ENCODE data around the gene SLC1A5.

SLC1A5 gene

DNA sequence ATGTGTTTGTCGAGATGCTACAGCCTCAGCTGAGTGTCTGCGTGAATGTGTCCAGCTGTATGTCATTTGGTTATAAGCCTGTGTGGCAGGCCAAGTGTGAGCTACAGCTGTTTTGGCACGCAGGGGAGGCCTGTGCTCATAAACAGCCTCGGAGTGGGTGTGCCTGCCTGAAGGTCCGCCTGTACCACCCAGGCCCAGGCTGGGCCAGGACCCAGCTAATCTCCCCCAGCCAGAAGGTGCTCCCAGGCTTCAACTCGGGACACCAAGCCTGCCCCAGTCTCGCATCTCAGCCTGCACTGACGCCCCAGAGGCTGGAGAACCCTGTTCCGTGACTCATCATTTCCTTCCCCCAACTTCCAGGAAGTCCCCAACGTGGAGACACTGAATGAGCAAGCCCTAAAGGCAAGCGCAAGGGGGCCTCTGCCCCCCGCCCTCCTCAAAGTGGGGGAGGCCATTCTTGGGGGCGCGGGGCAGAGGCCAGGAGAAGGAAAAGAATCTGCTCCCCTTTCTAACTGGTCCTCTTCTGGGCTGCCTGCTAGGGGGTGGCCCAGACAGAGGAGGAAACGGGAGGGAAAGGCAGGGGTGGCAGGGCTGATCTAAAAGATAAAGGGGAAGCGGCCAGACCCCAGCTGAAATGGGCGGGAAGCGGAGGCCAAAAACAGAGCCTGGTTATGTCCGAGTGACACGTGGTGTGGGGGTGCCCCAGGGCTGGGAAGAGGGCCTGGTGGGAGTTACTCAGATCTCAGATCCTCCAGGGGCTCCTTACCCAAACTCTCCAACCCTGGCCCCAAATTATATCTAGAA lies 2.0 kb downstream of the SLC1A5 start (continued):
- TF ChIP-seq, protein P1, sequence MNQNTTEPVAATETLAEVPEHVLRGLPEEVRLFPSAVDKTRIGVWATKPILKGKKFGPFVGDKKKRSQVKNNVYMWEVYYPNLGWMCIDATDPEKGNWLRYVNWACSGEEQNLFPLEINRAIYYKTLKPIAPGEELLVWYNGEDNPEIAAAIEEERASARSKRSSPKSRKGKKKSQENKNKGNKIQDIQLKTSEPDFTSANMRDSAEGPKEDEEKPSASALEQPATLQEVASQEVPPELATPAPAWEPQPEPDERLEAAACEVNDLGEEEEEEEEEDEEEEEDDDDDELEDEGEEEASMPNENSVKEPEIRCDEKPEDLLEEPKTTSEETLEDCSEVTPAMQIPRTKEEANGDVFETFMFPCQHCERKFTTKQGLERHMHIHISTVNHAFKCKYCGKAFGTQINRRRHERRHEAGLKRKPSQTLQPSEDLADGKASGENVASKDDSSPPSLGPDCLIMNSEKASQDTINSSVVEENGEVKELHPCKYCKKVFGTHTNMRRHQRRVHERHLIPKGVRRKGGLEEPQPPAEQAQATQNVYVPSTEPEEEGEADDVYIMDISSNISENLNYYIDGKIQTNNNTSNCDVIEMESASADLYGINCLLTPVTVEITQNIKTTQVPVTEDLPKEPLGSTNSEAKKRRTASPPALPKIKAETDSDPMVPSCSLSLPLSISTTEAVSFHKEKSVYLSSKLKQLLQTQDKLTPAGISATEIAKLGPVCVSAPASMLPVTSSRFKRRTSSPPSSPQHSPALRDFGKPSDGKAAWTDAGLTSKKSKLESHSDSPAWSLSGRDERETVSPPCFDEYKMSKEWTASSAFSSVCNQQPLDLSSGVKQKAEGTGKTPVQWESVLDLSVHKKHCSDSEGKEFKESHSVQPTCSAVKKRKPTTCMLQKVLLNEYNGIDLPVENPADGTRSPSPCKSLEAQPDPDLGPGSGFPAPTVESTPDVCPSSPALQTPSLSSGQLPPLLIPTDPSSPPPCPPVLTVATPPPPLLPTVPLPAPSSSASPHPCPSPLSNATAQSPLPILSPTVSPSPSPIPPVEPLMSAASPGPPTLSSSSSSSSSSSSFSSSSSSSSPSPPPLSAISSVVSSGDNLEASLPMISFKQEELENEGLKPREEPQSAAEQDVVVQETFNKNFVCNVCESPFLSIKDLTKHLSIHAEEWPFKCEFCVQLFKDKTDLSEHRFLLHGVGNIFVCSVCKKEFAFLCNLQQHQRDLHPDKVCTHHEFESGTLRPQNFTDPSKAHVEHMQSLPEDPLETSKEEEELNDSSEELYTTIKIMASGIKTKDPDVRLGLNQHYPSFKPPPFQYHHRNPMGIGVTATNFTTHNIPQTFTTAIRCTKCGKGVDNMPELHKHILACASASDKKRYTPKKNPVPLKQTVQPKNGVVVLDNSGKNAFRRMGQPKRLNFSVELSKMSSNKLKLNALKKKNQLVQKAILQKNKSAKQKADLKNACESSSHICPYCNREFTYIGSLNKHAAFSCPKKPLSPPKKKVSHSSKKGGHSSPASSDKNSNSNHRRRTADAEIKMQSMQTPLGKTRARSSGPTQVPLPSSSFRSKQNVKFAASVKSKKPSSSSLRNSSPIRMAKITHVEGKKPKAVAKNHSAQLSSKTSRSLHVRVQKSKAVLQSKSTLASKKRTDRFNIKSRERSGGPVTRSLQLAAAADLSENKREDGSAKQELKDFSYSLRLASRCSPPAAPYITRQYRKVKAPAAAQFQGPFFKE (tag by site-specific recombination; IDR thresholded peaks at IDR 0.05; ENCODE audit: borderline replicate concordance) = no peak
- no peak for TF ChIP-seq ZNF707 (tag by site-specific recombination; IDR thresholded peaks at IDR 0.05)
- 0 out of 2 replicates have a peak, but pooled peaks have one; percentile 15 for TF ChIP-seq BCL11B (tag by site-specific recombination; IDR thresholded peaks at IDR 0.05; ENCODE audit: low read depth)
- TF ChIP-seq ZNF302 (tag by site-specific recombination; IDR thresholded peaks at IDR 0.05; ENCODE audit: low read depth) = no peak

DNA sequence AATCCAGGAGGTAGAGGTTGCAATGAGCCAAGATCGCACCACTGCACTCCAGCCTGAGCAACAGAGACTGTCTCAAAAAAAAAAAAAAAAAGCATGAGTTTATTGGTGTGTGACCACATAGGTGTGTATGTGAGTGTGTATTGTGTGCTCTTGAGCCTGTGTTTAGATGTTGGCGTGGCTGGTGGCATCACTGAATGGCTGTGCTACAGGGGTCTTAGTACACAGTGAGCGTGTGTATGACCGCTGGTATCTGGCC lies 2.5 kb downstream of the SLC1A5 start:
- Histone ChIP-seq H3K36me3 (ENCODE audit: control insufficient read depth in 2 of 2, insufficient read depth in 1 of 2, low read length in 2 of 2) (peaks cover 37 to 51% of the 10 kb centered on the region in 2 experiments), H3K4me3 (ENCODE audit: low read depth, low read length) (peak overlapping the region; percentile 57), H3K9me3 (ENCODE audit: control insufficient read depth, insufficient read depth, low read depth, low read length) (no peaks in the 10 kb centered on the region), H3K27ac (ENCODE audit: extremely low read depth, low read depth, low read length) (peak overlapping the region; percentile 96), H3K4me1 (ENCODE audit: control insufficient read depth, insufficient read depth, low read length) (peaks cover 20% of the 10 kb centered on the region)
- ChIA-PET CTCF (interaction anchor here (0.6 to 4.5 kb wide), 6 partner anchors 13 to 262 kb away, joined by 3 to 26 read pairs (median 8); no protein-coding TSS in a partner anchor), POLR2A (interaction anchor here (0.7 to 3.7 kb wide), 13 partner anchors 9 to 328 kb away, joined by 3 to 50 read pairs (median 9); partner anchors contain the start of genes AP2S1 and ZC3H4)
- TF ChIP-seq ZNF221 (tag by site-specific recombination; IDR thresholded peaks at IDR 0.05; ENCODE audit: borderline replicate concordance) = no peak
- TF ChIP-seq BCL11B (tag by site-specific recombination; IDR thresholded peaks at IDR 0.05; ENCODE audit: low read depth) = peak; percentile 22; the same call in 1 of the 2 replicates
- TF ChIP-seq, protein P2, sequence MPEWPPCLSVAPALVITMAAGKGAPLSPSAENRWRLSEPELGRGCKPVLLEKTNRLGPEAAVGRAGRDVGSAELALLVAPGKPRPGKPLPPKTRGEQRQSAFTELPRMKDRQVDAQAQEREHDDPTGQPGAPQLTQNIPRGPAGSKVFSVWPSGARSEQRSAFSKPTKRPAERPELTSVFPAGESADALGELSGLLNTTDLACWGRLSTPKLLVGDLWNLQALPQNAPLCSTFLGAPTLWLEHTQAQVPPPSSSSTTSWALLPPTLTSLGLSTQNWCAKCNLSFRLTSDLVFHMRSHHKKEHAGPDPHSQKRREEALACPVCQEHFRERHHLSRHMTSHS (tag by site-specific recombination; IDR thresholded peaks at IDR 0.05) = no peak
- TF ChIP-seq GLIS2 (tag by site-specific recombination; IDR thresholded peaks at IDR 0.05) = no peak
- no peak for TF ChIP-seq ZNF529 (tag by site-specific recombination; IDR thresholded peaks at IDR 0.05; ENCODE audit: insufficient replicate concordance)
- no peak for TF ChIP-seq FEZF1 (tag by site-specific recombination; IDR thresholded peaks at IDR 0.05)
- no peak for TF ChIP-seq MEIS1 (CRISPR knock-in tag; IDR thresholded peaks at IDR 0.05; ENCODE audit: borderline replicate concordance)
- 0 out of 2 replicates have a peak, but pooled peaks have one; percentile 11 for TF ChIP-seq SCRT1 (tag by site-specific recombination; IDR thresholded peaks at IDR 0.05; ENCODE audit: borderline replicate concordance)
- no peak for TF ChIP-seq ZNF777 (tag by site-specific recombination; IDR thresholded peaks at IDR 0.05; ENCODE audit: borderline replicate concordance)
- no peak for TF ChIP-seq YY2 (tag by site-specific recombination; IDR thresholded peaks at IDR 0.05)
- TF ChIP-seq ZNF747 (tag by site-specific recombination; IDR thresholded peaks at IDR 0.05) = no peak
- TF ChIP-seq, protein P3, sequence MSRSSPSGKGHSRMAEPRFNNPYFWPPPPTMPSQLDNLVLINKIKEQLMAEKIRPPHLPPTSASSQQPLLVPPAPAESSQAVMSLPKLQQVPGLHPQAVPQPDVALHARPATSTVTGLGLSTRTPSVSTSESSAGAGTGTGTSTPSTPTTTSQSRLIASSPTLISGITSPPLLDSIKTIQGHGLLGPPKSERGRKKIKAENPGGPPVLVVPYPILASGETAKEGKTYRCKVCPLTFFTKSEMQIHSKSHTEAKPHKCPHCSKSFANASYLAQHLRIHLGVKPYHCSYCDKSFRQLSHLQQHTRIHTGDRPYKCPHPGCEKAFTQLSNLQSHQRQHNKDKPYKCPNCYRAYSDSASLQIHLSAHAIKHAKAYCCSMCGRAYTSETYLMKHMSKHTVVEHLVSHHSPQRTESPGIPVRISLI (tag by site-specific recombination; IDR thresholded peaks at IDR 0.05) = peak; percentile 95
- no peak for TF ChIP-seq ZFP69B (tag by site-specific recombination; IDR thresholded peaks at IDR 0.05)
- no peak for TF ChIP-seq ZNF184 (tag by site-specific recombination; IDR thresholded peaks at IDR 0.05)
- no peak for TF ChIP-seq ZNF114 (tag by site-specific recombination; IDR thresholded peaks at IDR 0.05)
- TF ChIP-seq ZSCAN23 (tag by site-specific recombination; IDR thresholded peaks at IDR 0.05) = no peak
- TF ChIP-seq, protein P4, sequence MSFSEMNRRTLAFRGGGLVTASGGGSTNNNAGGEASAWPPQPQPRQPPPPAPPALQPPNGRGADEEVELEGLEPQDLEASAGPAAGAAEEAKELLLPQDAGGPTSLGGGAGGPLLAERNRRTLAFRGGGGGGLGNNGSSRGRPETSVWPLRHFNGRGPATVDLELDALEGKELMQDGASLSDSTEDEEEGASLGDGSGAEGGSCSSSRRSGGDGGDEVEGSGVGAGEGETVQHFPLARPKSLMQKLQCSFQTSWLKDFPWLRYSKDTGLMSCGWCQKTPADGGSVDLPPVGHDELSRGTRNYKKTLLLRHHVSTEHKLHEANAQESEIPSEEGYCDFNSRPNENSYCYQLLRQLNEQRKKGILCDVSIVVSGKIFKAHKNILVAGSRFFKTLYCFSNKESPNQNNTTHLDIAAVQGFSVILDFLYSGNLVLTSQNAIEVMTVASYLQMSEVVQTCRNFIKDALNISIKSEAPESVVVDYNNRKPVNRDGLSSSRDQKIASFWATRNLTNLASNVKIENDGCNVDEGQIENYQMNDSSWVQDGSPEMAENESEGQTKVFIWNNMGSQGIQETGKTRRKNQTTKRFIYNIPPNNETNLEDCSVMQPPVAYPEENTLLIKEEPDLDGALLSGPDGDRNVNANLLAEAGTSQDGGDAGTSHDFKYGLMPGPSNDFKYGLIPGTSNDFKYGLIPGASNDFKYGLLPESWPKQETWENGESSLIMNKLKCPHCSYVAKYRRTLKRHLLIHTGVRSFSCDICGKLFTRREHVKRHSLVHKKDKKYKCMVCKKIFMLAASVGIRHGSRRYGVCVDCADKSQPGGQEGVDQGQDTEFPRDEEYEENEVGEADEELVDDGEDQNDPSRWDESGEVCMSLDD (tag by site-specific recombination; IDR thresholded peaks at IDR 0.05) = no peak
- TF ChIP-seq, protein P5, sequence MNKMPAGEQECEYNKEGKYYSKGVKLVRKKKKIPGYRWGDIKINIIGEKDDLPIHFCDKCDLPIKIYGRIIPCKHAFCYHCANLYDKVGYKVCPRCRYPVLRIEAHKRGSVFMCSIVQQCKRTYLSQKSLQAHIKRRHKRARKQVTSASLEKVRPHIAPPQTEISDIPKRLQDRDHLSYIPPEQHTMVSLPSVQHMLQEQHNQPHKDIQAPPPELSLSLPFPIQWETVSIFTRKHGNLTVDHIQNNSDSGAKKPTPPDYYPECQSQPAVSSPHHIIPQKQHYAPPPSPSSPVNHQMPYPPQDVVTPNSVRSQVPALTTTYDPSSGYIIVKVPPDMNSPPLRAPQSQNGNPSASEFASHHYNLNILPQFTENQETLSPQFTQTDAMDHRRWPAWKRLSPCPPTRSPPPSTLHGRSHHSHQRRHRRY (tag by site-specific recombination; IDR thresholded peaks at IDR 0.05) = 0 out of 2 replicates have a peak, but pooled peaks have one; percentile 46

Measured in HEK293 (cell line).